ENCODE results near the gene RGS14. TPM values are rescaled to one million over a fixed set of nuclear protein-coding genes. Genes with fewer than 3 reads are reported as not detected.
"Not testable (repeated sequence)": the region's sequence is repeated elsewhere in the genome, so short reads cannot be mapped to it uniquely, and the experiment has no call there.

Gene RGS14
- total and polyA plus RNA-seq, 3 donors from 2014 or later = 25.3 to 40.5 (median 39.2) TPM

DNA sequence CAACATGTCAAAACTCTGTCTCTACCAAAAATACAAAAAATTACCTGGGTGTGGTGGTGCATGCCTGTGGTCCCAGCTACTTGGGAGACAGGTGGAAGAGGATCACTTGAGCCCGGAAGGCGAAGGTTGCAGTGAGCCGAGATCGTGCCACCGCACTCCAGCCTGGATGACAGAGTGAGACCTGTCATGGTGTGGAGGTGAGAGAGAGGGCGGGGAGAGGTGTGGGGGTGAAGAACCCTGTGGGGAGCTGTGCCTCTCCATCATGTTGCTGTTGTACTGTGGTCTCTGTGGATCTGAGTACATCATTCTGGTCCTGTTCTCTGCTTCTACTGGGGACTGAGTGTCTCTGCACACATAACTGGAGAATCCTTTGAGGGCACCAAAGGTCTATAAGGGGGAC is 15.2 kb downstream of the RGS14 start:
- Histone ChIP-seq H3K4me3 (no peak overlapping the region), H3K4me1 (peaks cover 8% of the 10 kb centered on the region), H3K36me3 (ENCODE audit: low read depth, missing control alignments) (no peaks in the 10 kb centered on the region), H3K27ac (no peak overlapping the region), H3K27me3 (no peaks in the 10 kb centered on the region), H3K9me3 (no peaks in the 10 kb centered on the region)
- TF ChIP-seq POLR2A (IDR thresholded peaks at IDR 0.05) = no peak
- TF ChIP-seq, protein P1, sequence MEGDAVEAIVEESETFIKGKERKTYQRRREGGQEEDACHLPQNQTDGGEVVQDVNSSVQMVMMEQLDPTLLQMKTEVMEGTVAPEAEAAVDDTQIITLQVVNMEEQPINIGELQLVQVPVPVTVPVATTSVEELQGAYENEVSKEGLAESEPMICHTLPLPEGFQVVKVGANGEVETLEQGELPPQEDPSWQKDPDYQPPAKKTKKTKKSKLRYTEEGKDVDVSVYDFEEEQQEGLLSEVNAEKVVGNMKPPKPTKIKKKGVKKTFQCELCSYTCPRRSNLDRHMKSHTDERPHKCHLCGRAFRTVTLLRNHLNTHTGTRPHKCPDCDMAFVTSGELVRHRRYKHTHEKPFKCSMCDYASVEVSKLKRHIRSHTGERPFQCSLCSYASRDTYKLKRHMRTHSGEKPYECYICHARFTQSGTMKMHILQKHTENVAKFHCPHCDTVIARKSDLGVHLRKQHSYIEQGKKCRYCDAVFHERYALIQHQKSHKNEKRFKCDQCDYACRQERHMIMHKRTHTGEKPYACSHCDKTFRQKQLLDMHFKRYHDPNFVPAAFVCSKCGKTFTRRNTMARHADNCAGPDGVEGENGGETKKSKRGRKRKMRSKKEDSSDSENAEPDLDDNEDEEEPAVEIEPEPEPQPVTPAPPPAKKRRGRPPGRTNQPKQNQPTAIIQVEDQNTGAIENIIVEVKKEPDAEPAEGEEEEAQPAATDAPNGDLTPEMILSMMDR (IDR thresholded peaks at IDR 0.05) = no peak
- WGBS, 2 donors = 82 to 99% methylated on average over 6 of the region's 6 CpGs
- no peak for DNase-seq
- intact Hi-C loops (cut with DNase I; ENCODE audit: low total_unique reads) = no loop called here

DNA sequence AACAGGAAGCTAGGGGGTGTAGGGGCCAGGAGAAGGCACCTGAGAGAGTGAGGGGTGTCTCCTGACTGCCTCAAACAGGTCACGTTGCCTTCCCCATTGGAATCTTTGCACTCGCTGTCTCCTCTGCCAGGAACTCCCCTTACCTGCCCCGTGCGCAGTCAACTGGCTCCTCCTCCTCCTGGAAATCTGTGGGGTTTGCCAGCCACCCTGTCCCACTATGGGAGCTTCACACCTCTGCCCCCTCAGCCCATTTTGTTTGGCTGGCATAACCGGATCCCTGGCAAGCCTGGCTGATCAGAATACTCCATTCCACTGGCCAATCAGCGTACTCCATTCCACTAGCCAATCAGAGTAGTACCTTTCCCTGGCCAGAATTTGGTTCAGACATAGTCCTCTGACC is 16.1 kb downstream of the RGS14 start:
- no peaks in the 10 kb centered on the region for H3K9me3 ChIP-seq
- H3K36me3 ChIP-seq (ENCODE audit: low read depth, missing control alignments) = no peaks in the 10 kb centered on the region
- TF ChIP-seq, protein P1 (IDR thresholded peaks at IDR 0.05) = no peak
- TF ChIP-seq POLR2A (IDR thresholded peaks at IDR 0.05) = no peak
- H3K27ac ChIP-seq = no peak overlapping the region
- no peak for DNase-seq
- WGBS, 2 donors = 59 to 68% methylated on average over 6 of the region's 6 CpGs
- no peaks in the 10 kb centered on the region for H3K27me3 ChIP-seq
- peaks cover 8% of the 10 kb centered on the region for H3K4me1 ChIP-seq
- intact Hi-C loops (cut with DNase I; ENCODE audit: low total_unique reads) = no loop called here
- no peak overlapping the region for H3K4me3 ChIP-seq

DNA sequence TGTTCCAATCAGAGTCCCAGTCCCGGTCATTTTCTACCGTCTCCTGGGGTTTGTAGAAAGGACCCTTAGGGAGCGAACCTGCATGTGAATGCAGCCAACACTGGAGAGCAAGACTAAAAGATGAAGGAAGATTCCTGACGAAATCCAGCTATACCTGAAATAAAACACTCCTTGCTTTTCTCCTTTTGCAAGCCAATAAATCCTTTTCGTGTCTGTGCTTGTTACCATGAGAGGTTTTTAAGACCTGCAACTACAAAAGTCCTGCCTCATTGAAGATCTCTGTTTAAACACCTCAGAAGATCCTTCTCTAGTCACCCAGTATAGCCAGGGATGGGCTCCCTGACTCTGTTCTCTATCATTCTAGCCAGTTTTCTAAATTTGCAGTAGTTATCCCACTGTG is 16.5 kb downstream of the RGS14 start:
- DNase-seq = no peak
- TF ChIP-seq, protein P1 (IDR thresholded peaks at IDR 0.05) = no peak
- TF ChIP-seq POLR2A (IDR thresholded peaks at IDR 0.05) = no peak
- Histone ChIP-seq H3K4me1 (peaks cover 8% of the 10 kb centered on the region), H3K27me3 (no peaks in the 10 kb centered on the region), H3K4me3 (no peak overlapping the region), H3K9me3 (no peaks in the 10 kb centered on the region), H3K27ac (no peak overlapping the region), H3K36me3 (ENCODE audit: low read depth, missing control alignments) (no peaks in the 10 kb centered on the region)
- intact Hi-C loops (cut with DNase I; ENCODE audit: low total_unique reads) = no loop called here
- 80 to 83% methylated on average over 5 of the region's 5 CpGs for WGBS, 2 donors

DNA sequence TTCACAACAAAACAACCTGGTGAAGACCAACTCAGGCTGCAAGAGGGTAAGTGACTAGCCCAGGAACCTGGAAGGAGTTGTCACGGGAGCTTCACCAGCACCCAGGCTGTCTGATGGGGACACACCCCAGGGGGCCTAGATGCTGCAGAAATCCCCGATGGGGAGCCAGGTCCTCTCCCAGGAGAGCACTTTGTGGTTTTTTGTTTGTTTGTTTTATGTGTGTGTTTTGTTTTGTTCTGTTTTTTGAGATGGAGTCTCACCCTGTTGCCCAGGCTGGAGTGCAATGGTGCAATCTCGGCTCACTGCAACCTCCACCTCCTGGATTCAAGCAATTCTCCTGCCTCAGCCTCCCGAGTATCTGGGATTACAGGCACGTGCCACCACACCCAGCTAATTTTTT is 17.8 kb downstream of the RGS14 start:
- DNase-seq; H3K27me3 ChIP-seq; H3K9me3 ChIP-seq; H3K4me1 ChIP-seq; intact Hi-C loops (cut with DNase I; ENCODE audit: low total_unique reads); H3K36me3 ChIP-seq (ENCODE audit: low read depth, missing control alignments); H3K4me3 ChIP-seq: not testable (repeated sequence)
- peak overlapping the region in 1 of 2 donors; percentile 51 for H3K27ac ChIP-seq
- 80% methylated on average over 5 of the region's 5 CpGs for WGBS, 2 donors

DNA sequence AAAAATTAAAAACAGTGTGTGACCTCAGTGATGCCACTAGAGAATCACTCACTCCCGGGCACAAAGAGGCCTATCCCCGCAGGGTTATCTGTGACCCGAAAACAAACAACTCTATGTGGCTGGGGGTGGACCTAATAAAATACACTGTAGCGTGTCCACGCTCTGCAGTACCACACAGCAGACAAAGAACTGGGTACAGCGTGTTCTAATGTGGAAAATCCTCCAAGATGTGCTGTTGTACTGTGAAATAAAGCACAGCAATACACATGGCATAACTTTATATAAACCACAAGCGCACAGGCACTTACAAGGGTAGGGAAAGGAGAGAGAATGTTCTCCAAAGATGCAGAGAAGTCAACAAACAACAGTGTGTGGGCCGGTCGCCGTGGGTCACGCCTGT is 18.4 kb downstream of the RGS14 start:
- H3K27me3 ChIP-seq = no peaks in the 10 kb centered on the region
- TF ChIP-seq POLR2A (IDR thresholded peaks at IDR 0.05) = no peak
- TF ChIP-seq, protein P1 (IDR thresholded peaks at IDR 0.05) = no peak
- no peaks in the 10 kb centered on the region for H3K36me3 ChIP-seq (ENCODE audit: low read depth, missing control alignments)
- H3K27ac ChIP-seq = peak overlapping the region in 1 of 2 donors; percentile 51
- H3K4me1 ChIP-seq = peaks cover 8% of the 10 kb centered on the region
- intact Hi-C loops (cut with DNase I; ENCODE audit: low total_unique reads) = no loop called here
- no peaks in the 10 kb centered on the region for H3K9me3 ChIP-seq
- H3K4me3 ChIP-seq = no peak overlapping the region
- 46 to 62% methylated on average over 11 of the region's 11 CpGs for WGBS, 2 donors
- peak; percentile 67 for DNase-seq

All from testis (tissue), 3 donors.